ENCODE measurements around the gene RMRP.

RMRP gene

GRCh38 chr9:35686222-35687203, 28.7 kb upstream of the RMRP start:
- peak; percentile 45 for DNase-seq (ENCODE audit: low read depth)

- no peak for DNase-seq (ENCODE audit: low read depth)
Measured at GRCh38 chr9:35685506-35685905, 27.7 kb upstream of the RMRP start.

- DNase-seq (ENCODE audit: low read depth), result no peak
Measured at GRCh38 chr9:35684921-35685320, 27.1 kb upstream of the RMRP start.

- no peak for DNase-seq (ENCODE audit: low read depth)
Measured at GRCh38 chr9:35683323-35683722, 25.5 kb upstream of the RMRP start.

GRCh38 chr9:35682520-35683315, 24.9 kb upstream of the RMRP start:
- DNase-seq (ENCODE audit: low read depth), result no peak

GRCh38 chr9:35682051-35682450, 24.2 kb upstream of the RMRP start:
- DNase-seq (ENCODE audit: low read depth), result peak; percentile 45

GRCh38 chr9:35681341-35682002, 23.7 kb upstream of the RMRP start:
- peak; percentile 55 for DNase-seq (ENCODE audit: low read depth)

- DNase-seq (ENCODE audit: low read depth), result peak; percentile 72
Measured at GRCh38 chr9:35680331-35681105, 22.7 kb upstream of the RMRP start.

GRCh38 chr9:35679766-35680330, 22.0 kb upstream of the RMRP start:
- DNase-seq (ENCODE audit: low read depth), result peak; percentile 22

- DNase-seq (ENCODE audit: low read depth), result no peak
Measured at GRCh38 chr9:35679091-35679490, 21.3 kb upstream of the RMRP start.

- no peak for DNase-seq (ENCODE audit: low read depth)
Measured at GRCh38 chr9:35675732-35676392, 18.0 kb upstream of the RMRP start.

GRCh38 chr9:35675204-35675603, 17.4 kb upstream of the RMRP start:
- no peak for DNase-seq (ENCODE audit: low read depth)

GRCh38 chr9:35674025-35674361, 16.2 kb upstream of the RMRP start:
- DNase-seq (ENCODE audit: low read depth), result no peak

GRCh38 chr9:35673132-35674024, 15.6 kb upstream of the RMRP start, which contains the start of gene CA9:
Gene CA9 (plus strand): TSS chr9:35673928. CDS start chr9:35673960, 32 bp downstream.
- DNase-seq (ENCODE audit: low read depth), result no peak

- DNase-seq (ENCODE audit: low read depth), result peak; percentile 92
Measured at GRCh38 chr9:35669331-35670145, 11.7 kb upstream of the RMRP start.

GRCh38 chr9:35667939-35668338, 10.1 kb upstream of the RMRP start:
- no peak for DNase-seq (ENCODE audit: low read depth)

GRCh38 chr9:35666549-35666948, 8.7 kb upstream of the RMRP start:
- no peak for DNase-seq (ENCODE audit: low read depth)

- peak; percentile 59 for DNase-seq (ENCODE audit: low read depth)
Measured at GRCh38 chr9:35666045-35666444, 8.2 kb upstream of the RMRP start.

GRCh38 chr9:35665471-35665818, 7.6 kb upstream of the RMRP start:
- no peak for DNase-seq (ENCODE audit: low read depth)
